GM21723 (cell line): ENCODE results near the gene COPE.
"Not testable (repeated sequence)": the region's sequence is repeated elsewhere in the genome, so short reads cannot be mapped to it uniquely, and the experiment has no call there.

Experiments
- ATAC-seq: cut with Tn5 transposase; IDR thresholded peaks from one replicate; pipeline ENCODE4 v1.9.1; 2021; ENCODE audit warnings: mild to moderate bottlenecking, moderate library complexity; ENCODE audit not compliant: unreplicated experiment

The COPE gene

DNA sequence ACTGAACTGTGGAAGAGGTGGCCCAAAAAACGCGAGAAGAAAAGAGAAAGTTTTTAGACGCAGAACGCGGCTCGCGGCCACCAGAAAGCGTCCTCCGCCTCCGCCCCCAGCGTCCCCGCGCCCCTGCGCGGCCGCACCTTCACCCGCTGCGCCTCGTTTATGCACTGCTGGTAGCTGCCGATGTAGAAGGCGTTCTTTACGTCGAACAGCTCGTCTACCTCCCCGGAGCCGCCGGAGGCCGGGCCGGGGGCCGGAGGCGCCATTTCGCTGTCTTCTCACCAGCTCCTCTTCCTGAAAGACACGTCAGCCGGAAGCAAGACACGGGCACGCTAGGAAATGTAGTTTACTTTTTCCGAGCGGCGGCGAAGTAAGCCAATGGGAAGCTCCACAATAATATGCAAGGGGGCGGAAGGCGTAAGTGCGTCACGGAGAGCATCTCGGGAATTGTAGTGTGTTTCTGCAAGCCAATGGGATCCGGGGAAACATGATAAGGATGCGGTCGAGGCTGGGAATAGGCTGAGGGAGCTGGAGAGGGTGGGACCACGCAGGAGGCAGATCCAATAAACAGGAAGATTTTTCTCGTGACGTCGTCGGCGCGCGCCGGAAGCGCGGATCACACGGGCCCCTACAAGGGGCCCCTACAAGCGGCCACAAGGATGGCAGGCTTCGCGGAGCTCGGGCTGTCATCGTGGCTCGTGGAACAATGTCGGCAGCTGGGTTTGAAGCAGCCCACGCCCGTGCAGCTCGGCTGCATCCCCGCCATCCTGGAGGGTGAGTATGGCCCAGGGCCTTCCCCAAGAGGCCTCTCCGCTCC, at the start of gene COPE, which contains the start of gene DDX49:
Gene COPE, minus strand, starts transcription at position 302 of the 814 bp plus-strand sequence. Its CDS starts 39 bp downstream, at position 263.
Gene DDX49, plus strand, starts transcription at position 630 of the 814 bp plus-strand sequence. Its CDS starts 27 bp downstream, at position 657.
- ATAC-seq: peak; percentile 89

- ATAC-seq: no peak
Observed at GRCh38 chr19:18967358-18968146, 48.4 kb upstream of the COPE start.

GRCh38 chr19:18966307-18966706, 47.1 kb upstream of the COPE start:
- ATAC-seq: no peak

GRCh38 chr19:18964121-18964520, 44.9 kb upstream of the COPE start:
- no peak for ATAC-seq

DNA sequence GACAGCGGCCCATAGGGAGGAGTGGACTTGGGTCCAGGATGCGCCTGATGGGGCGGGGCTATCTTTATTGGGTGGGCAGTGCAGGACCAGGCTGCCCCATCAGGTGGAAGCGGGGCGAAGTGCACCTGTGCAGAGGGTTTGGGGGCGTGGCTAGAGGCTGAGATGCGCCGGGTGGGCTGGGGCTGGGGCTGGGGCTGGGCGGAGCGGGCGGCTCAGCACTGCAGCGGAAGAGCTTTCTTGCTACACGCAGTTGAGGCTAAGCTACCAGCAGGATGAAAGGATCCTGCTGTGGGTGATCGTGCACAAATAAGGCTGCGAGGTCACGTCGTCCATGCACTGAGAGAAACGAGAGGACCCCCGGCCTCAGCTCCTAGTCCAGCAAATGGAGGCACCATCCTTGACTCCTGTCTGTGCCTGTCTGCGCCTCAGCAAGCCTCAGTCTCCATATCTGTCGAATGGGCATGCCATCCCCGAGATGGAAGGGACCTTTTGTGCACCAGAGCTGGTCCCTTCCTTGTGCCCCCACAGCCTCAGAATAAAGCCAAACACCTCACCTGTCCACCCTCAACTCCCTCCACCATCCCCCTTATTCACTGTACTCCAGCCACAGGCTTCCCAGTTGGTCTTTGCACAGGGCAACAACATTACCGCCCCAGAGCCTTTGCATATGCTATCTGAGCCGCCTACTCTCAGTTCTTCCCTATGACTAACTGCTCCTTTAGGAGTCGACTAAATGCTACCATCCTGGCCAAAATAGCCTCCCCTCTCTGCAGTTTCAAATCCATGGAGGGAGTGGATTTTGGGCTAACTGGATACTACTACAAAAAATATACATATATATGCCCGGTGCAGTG, 42.8 kb upstream of the COPE start:
- no peak for ATAC-seq

- ATAC-seq: no peak
Observed at GRCh38 chr19:18960370-18960769, 41.2 kb upstream of the COPE start.

- no peak for ATAC-seq
Observed at GRCh38 chr19:18955042-18955441, 35.9 kb upstream of the COPE start.

- ATAC-seq: no peak
Observed at GRCh38 chr19:18954094-18954493, 34.9 kb upstream of the COPE start.

DNA sequence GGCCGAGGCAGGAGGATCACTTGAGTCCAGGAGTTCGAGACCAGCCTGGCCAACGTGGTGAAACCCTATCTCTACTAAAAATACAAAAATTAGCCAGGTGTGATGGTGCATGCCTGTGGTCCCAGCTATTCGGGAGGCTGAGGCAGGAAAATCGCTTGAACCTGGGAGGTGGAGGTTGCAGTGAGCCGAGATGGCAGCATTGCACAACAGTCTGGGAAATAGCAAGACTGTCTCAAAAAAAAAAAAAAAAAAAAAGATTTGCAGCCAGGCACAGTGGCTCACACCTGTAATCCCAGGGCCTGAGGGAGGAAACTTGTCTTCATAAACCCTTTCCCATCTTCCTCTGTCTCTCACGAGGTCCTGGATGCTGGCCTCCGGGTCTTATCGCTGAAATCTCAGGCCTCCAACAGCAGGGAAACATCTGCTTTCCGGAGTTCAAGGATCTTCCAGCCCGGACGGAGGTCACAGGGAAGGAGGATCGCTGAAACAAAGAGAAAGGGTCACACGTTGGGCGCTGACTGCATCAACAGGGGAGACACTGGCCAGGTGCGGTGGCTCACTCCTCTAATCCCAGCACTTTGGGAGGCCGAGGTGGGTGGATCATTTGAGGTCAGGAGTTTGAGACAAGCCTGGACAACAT, 33.3 kb upstream of the COPE start:
- not testable (repeated sequence) for ATAC-seq

DNA sequence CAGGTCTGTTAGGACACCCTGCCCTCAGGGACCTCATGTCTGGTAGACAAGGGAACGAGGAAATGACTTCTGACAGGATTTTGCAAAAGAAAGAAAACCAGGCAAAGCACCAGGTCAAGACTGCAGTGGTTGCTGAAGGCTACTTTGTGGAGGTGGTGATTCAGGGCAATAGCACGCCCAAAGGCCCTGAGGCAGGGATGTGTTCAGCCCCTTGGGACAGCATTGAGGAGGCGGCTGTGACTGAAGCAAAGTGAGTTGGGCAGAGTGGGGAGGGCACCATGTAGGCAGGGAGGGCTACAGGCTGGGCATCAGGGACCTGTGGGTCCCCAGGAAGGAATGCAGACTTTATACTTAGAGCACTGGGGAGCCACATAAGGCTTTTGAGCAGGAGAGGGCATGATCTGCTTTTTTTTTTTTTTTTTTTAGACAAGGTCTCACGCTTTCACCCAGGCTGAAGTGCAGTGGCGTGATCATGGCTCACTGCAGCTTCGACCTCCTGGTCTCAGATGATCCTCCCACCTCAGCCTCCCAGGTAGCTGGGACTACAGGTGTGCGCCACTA, 32.6 kb upstream of the COPE start:
- no peak for ATAC-seq

DNA sequence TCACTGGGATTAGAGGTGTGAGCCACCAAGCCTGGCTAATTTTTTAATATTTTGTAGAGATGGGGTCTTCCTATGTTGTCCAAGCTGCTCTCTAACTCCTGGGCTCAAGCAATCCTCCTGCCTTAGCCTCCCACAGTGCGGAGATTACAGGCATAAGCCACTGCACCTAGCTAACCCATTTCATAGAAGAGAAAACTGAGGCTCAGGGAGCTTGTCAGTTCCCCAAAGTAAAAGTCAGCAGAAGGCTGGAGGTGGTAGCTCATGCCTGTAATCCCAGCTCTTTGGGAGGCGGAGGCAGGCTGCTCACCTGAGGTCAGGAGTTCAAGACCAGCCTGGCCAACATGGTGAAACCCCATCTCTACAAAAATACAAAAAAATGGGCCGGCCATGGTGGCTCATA, 30.7 kb upstream of the COPE start:
- ATAC-seq: no peak

- no peak for ATAC-seq
Observed at GRCh38 chr19:18948976-18949356, 29.8 kb upstream of the COPE start.

DNA sequence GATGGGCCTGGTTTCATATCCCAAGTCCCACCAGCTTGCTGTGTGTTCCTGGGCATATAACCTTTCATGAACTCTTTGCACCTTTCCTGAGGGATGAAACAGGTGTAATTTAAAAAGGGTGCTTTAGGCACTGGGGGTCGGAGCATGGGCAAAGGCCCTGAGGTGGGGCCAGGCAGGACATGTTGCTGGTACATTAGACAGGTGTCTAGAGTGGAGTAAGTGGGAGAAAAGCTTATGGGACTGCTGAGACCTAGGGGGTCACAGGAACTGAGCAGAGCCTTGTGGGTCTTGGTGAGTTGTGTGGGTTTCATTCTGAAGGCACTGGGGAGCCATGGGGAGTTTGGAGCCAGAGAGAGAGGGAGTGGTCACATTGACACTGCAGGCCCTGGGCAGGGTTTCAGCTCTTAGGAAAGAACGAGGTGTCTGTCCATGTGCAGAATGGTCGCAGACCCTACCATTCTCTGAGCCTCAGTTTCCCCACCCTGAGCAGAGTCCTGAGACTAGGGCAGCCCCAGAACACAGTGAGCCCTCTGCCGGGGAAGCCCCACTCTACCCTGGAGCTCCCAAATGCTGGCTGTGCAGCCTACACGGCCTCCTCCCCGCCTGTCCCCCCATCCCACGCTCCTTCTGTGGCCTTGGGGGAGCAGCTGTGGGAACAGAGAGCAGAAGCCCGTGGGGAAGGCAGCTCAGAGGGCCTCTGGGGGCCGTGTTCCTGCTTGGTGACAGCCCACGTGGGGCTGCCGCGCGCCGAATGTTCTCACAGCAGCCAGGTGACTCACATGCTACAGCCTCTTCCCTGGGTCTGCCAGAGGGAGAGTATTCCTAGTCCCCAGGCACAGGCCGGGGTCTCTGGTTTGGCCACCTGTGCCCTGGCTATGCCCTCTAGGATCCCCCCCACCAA, 29.1 kb upstream of the COPE start:
- ATAC-seq: no peak

GRCh38 chr19:18946918-18947317, 27.7 kb upstream of the COPE start:
- ATAC-seq: no peak

- no peak for ATAC-seq
Observed at GRCh38 chr19:18946335-18946734, 27.1 kb upstream of the COPE start.

DNA sequence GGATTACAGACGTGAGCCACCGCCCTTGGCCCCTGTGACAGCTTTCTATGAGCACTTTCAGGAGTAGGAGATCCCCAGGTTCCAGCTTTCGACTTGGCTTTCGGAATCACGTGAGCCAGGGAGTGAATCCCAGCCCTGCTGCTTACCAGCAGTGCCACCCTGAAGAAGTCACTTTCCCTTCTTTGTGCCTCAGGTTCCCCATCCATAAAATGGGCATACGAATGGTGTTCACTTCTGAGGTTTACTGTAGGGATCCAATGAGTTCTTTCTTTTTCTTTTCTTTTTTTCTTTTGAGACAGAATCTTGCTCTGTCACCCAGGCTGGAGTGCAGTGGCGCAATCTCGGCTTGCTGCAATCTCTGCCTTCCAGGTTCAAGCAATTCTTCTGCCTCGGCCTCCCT, 26.1 kb upstream of the COPE start:
- ATAC-seq: no peak

DNA sequence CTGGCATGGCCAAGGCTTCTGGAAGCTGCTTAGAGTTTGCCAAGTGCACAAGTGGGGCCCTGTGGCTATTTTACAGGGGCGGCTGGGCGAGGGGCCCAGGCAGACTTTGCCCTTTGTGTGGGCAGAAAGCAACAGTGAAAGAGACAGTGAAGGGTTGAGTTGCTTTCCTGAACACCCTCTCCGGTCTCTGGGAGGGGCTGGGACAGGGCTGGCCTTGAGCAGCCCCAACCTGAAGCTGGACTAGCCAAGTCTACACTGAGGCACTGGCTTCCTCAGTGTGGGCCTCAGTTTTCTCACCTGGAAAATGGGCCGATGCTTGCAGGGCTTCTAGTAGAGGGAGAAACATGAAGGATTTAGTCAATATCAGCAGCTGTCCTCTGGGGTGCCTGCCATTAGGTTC, 24.3 kb upstream of the COPE start:
- ATAC-seq: no peak

- ATAC-seq: no peak
Observed at GRCh38 chr19:18942692-18943091, 23.5 kb upstream of the COPE start.

- no peak for ATAC-seq
Observed at GRCh38 chr19:18941628-18942354, 22.6 kb upstream of the COPE start.
